NCI-H446 (cell line): ENCODE data around the gene PDE3A.

ENCODE experiments used
- DNase-seq, 2 experiments: peaks; one replicate each; lab custom pipeline; 2025; lab: John Stamatoyannopoulos, UW

The PDE3A gene

GRCh38 chr12:20458011-20458410, 89.7 kb downstream of the PDE3A start:
- DNase-seq, result no peak

GRCh38 chr12:20459920-20460319, 91.6 kb downstream of the PDE3A start:
- no peak for DNase-seq

- no peak for DNase-seq
These were observed 92.6 kb downstream of the PDE3A start for GRCh38 chr12:20460956-20461355.

- peak in 1 of 2 experiments; percentile 5 for DNase-seq
These were observed 95.7 kb downstream of the PDE3A start for GRCh38 chr12:20463913-20464524.

GRCh38 chr12:20469300-20469699, 101.0 kb downstream of the PDE3A start:
- DNase-seq, result no peak

GRCh38 chr12:20469756-20470155, 101.4 kb downstream of the PDE3A start:
- no peak for DNase-seq

DNA sequence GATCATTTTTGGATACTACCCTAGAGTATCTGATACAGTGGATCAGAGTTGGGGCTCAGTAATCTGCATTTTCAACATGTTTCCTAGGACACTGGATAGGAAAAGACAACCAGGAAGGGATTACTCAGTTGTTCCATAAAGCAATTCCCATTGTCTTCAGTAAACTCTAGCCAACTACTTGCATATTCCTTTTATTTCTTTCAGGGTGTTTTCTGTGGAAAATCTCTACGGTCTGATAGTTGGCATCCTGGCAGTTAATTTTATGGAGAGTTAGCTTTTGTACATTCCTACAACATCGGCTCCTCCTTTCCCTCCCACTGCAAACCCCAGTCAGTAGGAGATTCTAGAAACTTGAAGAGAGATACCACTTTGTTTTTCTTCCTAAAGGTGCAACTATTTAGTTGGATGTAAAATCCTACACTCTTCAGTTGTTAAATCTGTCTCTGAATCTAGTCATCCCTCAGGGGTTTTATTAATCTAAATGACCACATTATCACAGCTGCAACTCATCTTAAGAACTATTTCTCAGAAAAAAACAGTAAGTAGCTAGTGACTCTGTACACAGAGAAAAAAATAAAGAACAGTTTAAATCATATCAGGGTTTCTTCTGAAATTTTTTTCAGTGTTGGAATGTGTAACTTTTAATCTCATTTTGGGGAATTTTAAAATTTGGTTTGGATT, 103.9 kb downstream of the PDE3A start:
- no peak for DNase-seq

DNA sequence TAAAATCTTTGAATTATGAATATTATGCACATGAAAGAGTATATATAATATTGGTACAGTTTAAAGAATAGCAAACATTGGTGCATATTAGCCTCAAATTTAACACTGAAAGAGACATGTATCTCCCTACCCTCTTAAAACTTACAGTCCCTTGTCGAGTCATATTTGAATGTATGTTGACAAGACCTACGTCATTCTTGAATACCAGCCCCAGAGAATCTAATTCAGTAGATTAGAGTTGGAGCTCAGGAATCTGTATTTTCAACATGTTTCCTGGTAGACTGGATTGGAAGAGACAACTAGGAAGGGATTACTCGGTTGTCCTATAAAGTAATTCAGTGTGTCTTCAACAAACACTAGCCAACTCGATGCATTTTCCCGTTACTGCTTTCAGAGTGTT, 104.8 kb downstream of the PDE3A start:
- DNase-seq, result no peak

- DNase-seq, result no peak
These were observed 105.7 kb downstream of the PDE3A start for GRCh38 chr12:20474016-20474415.

DNA sequence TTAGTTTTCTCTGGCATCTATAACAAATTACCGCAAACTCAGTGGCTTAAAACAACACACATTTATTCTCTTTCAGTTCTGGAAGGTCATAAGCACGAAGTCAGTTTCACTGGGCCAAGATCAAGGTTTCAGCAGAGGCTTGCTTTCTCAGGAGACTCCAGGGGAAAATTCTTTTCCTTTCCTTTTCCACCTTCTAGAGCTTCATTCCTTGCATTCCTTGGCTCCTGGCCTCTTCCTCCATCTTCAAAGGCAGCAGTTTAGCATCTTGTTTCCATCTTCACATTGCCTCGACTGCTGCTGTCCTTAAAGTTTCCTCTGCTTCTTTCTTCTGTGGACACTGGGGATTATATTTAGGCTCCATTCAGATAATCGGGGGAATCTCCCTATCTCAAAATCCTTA, 106.1 kb downstream of the PDE3A start:
- no peak for DNase-seq

- DNase-seq, result no peak
These were observed 107.2 kb downstream of the PDE3A start for GRCh38 chr12:20475542-20475941.

DNA sequence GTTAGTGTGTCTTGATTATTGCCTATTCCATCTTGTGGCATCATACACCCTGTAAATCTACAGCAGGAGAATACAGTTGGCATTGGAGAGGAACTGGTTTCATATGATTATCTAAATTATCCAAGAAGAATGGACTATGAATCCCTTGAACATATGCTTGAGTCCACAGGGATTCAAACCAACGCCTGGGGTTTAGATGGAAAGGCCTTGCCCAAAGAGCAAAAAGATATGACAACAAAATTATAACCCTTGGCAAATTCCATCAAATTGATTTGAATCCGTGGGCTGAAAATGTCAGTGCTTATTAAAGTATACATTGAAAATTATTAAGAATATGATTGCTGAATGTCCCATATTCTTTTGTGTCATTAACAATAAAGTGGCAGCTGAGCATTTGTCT, 108.2 kb downstream of the PDE3A start:
- DNase-seq, result no peak

DNA sequence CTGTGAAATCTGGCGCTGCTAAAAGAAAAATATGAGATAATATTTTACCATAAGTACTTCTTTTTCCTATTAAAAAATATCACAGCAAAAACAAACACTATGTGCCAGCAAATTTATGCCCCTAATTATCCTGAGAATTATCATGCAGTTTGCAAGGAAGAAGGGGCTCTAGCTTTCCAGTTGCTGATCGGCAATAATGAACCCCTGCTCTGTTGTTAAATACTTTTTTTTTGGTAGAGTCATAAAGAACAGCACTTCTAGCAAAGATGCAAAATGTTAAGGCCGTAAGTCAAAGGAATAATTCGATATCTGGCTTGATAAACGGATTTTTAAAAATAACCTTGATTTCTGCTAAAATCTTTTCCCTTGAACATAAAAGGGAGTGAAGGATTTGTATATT, 108.9 kb downstream of the PDE3A start:
- no peak for DNase-seq

DNA sequence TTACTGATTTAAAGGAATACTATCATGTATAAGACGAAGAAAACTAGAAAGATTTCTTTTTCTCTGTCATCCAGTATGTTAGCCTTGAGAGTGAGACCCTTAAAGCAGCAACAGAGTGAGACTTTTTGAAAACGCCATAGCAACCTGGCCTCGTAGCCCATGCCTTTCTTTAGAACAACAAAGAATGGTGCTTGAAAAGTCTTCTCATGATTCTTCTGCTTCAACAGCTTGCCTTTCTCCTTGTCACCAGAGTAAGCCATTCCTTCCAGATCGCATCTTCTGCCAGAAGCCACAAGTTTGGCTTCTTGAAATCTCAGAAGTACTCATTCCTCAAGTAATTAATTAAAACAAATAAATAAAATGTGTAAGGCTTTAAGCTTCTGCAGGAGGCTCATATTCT, 109.3 kb downstream of the PDE3A start:
- DNase-seq, result no peak

- DNase-seq, result no peak
These were observed 114.2 kb downstream of the PDE3A start for GRCh38 chr12:20482491-20483054.

GRCh38 chr12:20483776-20484175, 115.4 kb downstream of the PDE3A start:
- no peak for DNase-seq

- DNase-seq, result no peak
These were observed 117.9 kb downstream of the PDE3A start for GRCh38 chr12:20486233-20486632.

- no peak for DNase-seq
These were observed 119.2 kb downstream of the PDE3A start for GRCh38 chr12:20487519-20487918.

- DNase-seq, result no peak
These were observed 121.3 kb downstream of the PDE3A start for GRCh38 chr12:20489645-20490044.

GRCh38 chr12:20490213-20490612, 121.9 kb downstream of the PDE3A start:
- DNase-seq, result no peak

DNA sequence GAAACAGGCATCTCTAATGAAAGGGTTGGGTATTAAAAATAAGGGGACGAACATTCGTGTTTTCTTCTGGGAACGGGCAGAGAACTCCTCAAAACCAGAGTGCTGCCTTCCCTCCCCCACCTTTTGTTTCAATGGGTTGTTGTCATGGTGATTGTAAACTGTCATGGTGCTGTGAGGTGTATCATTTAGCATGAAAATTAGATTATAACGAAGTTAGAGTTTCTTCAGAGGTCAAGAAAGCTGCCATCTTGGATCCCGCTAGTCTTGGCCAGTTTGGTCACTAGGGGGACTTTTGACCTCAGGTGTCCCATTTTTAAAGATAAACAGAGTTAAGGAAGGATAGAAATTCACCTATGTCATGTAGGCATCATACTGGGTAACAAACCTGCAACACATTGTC, 123.0 kb downstream of the PDE3A start:
- DNase-seq, result no peak

GRCh38 chr12:20492251-20492760, 124.0 kb downstream of the PDE3A start:
- DNase-seq, result no peak

DNA sequence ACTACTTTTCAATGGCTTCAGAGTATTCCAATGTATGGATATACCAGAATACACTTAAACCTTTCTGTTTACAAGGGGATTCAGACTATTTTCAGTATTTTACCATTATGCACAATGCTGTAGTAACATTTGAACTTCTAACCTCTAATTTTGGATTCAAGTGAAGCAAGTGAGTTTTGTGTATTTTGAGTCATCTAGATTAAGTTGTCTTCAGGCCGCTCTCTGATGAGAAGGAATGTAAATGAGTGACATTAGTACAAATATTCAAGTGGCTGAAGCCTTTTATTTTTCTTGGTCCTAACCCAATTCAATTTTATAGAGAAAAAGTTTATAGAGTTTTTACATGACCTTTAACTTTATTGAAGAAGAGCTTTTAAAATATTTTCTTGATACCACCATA, 125.6 kb downstream of the PDE3A start:
- no peak for DNase-seq

GRCh38 chr12:20494851-20495250, 126.5 kb downstream of the PDE3A start:
- DNase-seq, result no peak
